WERI-Rb-1 (cell line): ENCODE results near the gene TNRC6B.

Experiments used
- DNase-seq: peaks from one replicate; pipeline ENCODE4 v3.0.0-alpha.2; 2020
- H3K27ac ChIP-seq: fragments of 250-450 bp; sonication (Bioruptor Pico); 2 replicates; pipeline ENCODE4 v1.5.1; 2020; ENCODE audit warnings: mild to moderate bottlenecking, moderate library complexity
- H3K27me3 ChIP-seq: fragments of 250-450 bp; sonication (Bioruptor Pico); 2 replicates; pipeline ENCODE4 v1.5.1; 2021; ENCODE audit warnings: mild to moderate bottlenecking, low read depth, moderate library complexity; ENCODE audit not compliant: insufficient read depth, severe bottlenecking
- H3K36me3 ChIP-seq: fragments of 250-450 bp; sonication (Bioruptor Pico); 2 replicates; pipeline ENCODE4 v1.5.1; 2020; ENCODE audit warnings: mild to moderate bottlenecking, moderate library complexity
- H3K4me3 ChIP-seq: 2 replicates; pipeline ENCODE4 v1.5.1; 2011; ENCODE audit warnings: low read depth, mild to moderate bottlenecking, control low read depth, low read length
- H3K9me3 ChIP-seq: fragments of 250-450 bp; sonication (Bioruptor Pico); 2 replicates; pipeline ENCODE4 v1.5.1; 2021; ENCODE audit warnings: mild to moderate bottlenecking, moderate library complexity; ENCODE audit not compliant: severe bottlenecking
- CTCF ChIP-seq: IDR thresholded peaks from 2 replicates; pipeline ENCODE4 v1.5.1; 2011; ENCODE audit warnings: low read depth, mild to moderate bottlenecking, control low read depth, inconsistent platforms, low read length

The TNRC6B gene

GRCh38 chr22:40329466-40329865 is 151.7 kb downstream of the TNRC6B start:
- Histone ChIP-seq H3K27me3 (no peaks in the 10 kb centered on the region), H3K27ac (no peak overlapping the region), H3K9me3 (no peaks in the 10 kb centered on the region), H3K36me3 (no peaks in the 10 kb centered on the region), H3K4me3 (no peak overlapping the region)
- DNase-seq: no peak
- TF ChIP-seq CTCF: no peak

GRCh38 chr22:40330086-40330485 is 152.4 kb downstream of the TNRC6B start:
- H3K4me3 ChIP-seq: no peak overlapping the region
- H3K27me3 ChIP-seq: no peaks in the 10 kb centered on the region
- no peak for DNase-seq
- no peak for TF ChIP-seq CTCF
- H3K27ac ChIP-seq: no peak overlapping the region
- H3K9me3 ChIP-seq: no peaks in the 10 kb centered on the region
- H3K36me3 ChIP-seq: no peaks in the 10 kb centered on the region

GRCh38 chr22:40330615-40331014 is 152.9 kb downstream of the TNRC6B start:
- Histone ChIP-seq H3K36me3 (no peaks in the 10 kb centered on the region), H3K4me3 (no peak overlapping the region), H3K27ac (no peak overlapping the region), H3K9me3 (no peaks in the 10 kb centered on the region), H3K27me3 (no peaks in the 10 kb centered on the region)
- TF ChIP-seq CTCF: no peak
- no peak for DNase-seq

- no peaks in the 10 kb centered on the region for H3K27me3 ChIP-seq
- DNase-seq: no peak
- no peak overlapping the region for H3K4me3 ChIP-seq
- H3K9me3 ChIP-seq: no peaks in the 10 kb centered on the region
- TF ChIP-seq CTCF: no peak
- no peak overlapping the region for H3K27ac ChIP-seq
- H3K36me3 ChIP-seq: no peaks in the 10 kb centered on the region
Observed at GRCh38 chr22:40331706-40332105, 154.0 kb downstream of the TNRC6B start.

- H3K4me3 ChIP-seq: no peak overlapping the region
- TF ChIP-seq CTCF: no peak
- no peak overlapping the region for H3K27ac ChIP-seq
- no peaks in the 10 kb centered on the region for H3K9me3 ChIP-seq
- no peaks in the 10 kb centered on the region for H3K36me3 ChIP-seq
- no peaks in the 10 kb centered on the region for H3K27me3 ChIP-seq
- no peak for DNase-seq
Observed at GRCh38 chr22:40332319-40332781, 154.6 kb downstream of the TNRC6B start.

GRCh38 chr22:40334060-40334459 is 156.3 kb downstream of the TNRC6B start:
- Histone ChIP-seq H3K9me3 (no peaks in the 10 kb centered on the region), H3K36me3 (no peaks in the 10 kb centered on the region), H3K27ac (no peak overlapping the region), H3K4me3 (no peak overlapping the region), H3K27me3 (no peaks in the 10 kb centered on the region)
- no peak for DNase-seq
- TF ChIP-seq CTCF: no peak
